Fibroblast of lung (primary cell): ENCODE measurements around the gene KLHL6.

ENCODE experiments used
- EZH2 ChIP-seq: IDR thresholded peaks from 2 replicates; pipeline ENCODE4 v1.5.1; 2012; ENCODE audit warnings: low read length, control low read depth, mild to moderate bottlenecking; ENCODE audit errors: missing control alignments
- TF ChIP-seq, protein P1 (sequence below), 2 donors: IDR thresholded peaks in 1 of 2; conservative IDR thresholded peaks in 1 of 2; 1 replicate in 1 of 2; 2 replicates in 1 of 2; pipeline ENCODE4 v1.5.1; 2011 to 2012; ENCODE audit warnings: low read length in 2 of 2, control low read depth in 1 of 2, inconsistent platforms in 1 of 2, low read depth in 1 of 2, mild to moderate bottlenecking in 1 of 2

GRCh38 chr3:183486472-183486871 is 69.0 kb downstream of the KLHL6 start:
- no peak for TF ChIP-seq EZH2
- TF ChIP-seq, protein P1, sequence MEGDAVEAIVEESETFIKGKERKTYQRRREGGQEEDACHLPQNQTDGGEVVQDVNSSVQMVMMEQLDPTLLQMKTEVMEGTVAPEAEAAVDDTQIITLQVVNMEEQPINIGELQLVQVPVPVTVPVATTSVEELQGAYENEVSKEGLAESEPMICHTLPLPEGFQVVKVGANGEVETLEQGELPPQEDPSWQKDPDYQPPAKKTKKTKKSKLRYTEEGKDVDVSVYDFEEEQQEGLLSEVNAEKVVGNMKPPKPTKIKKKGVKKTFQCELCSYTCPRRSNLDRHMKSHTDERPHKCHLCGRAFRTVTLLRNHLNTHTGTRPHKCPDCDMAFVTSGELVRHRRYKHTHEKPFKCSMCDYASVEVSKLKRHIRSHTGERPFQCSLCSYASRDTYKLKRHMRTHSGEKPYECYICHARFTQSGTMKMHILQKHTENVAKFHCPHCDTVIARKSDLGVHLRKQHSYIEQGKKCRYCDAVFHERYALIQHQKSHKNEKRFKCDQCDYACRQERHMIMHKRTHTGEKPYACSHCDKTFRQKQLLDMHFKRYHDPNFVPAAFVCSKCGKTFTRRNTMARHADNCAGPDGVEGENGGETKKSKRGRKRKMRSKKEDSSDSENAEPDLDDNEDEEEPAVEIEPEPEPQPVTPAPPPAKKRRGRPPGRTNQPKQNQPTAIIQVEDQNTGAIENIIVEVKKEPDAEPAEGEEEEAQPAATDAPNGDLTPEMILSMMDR (conservative IDR thresholded peaks at IDR 0.05 in 1 of 2, IDR thresholded peaks at IDR 0.05 in 1 of 2; ENCODE audit: low read depth in 1 of 2, low read length in 2 of 2) = no peak
